ENCODE data around the gene FYB1. TPM values are rescaled to one million over a fixed set of nuclear protein-coding genes. Genes with fewer than 3 reads are reported as not detected.
A peak's percentile ranks its signal among the peaks of the same experiment; 100 is the strongest.

Gene FYB1
- total and polyA plus RNA-seq, 2 experiments from 2014 or later: not detected

GRCh38 chr5:39254671-39255070 lies 35.3 kb upstream of the FYB1 start:
- ATAC-seq (no peak), DNase-seq (ENCODE audit: low spot score) (no peak)
- Histone ChIP-seq H3F3A (replicated peaks; ENCODE audit: low read depth) (no peaks in the 10 kb centered on the region), H3K27ac (ENCODE audit: low read depth) (no peak overlapping the region), H3K27me3 (ENCODE audit: insufficient read depth) (no peaks in the 10 kb centered on the region), H3K4me2 (no peak overlapping the region), H2AFZ (no peak overlapping the region), H3K79me2 (replicated peaks; ENCODE audit: insufficient read depth) (no peaks in the 10 kb centered on the region), H4K20me1 (replicated peaks; ENCODE audit: insufficient read depth) (no peaks in the 10 kb centered on the region), H3K36me3 (ENCODE audit: insufficient read depth) (no peaks in the 10 kb centered on the region), H3K4me1 (ENCODE audit: insufficient read depth) (no peaks in the 10 kb centered on the region), H3K9me2 (ENCODE audit: insufficient read depth) (no peaks in the 10 kb centered on the region), H3K4me3 (no peak overlapping the region)
- TF ChIP-seq CREB1 (CRISPR knock-in tag; IDR thresholded peaks at IDR 0.05; ENCODE audit: low read depth): no peak
- no peak for TF ChIP-seq EZH2phosphoT487 (IDR thresholded peaks at IDR 0.05; ENCODE audit: unreplicated experiment)
- TF ChIP-seq, protein P1, sequence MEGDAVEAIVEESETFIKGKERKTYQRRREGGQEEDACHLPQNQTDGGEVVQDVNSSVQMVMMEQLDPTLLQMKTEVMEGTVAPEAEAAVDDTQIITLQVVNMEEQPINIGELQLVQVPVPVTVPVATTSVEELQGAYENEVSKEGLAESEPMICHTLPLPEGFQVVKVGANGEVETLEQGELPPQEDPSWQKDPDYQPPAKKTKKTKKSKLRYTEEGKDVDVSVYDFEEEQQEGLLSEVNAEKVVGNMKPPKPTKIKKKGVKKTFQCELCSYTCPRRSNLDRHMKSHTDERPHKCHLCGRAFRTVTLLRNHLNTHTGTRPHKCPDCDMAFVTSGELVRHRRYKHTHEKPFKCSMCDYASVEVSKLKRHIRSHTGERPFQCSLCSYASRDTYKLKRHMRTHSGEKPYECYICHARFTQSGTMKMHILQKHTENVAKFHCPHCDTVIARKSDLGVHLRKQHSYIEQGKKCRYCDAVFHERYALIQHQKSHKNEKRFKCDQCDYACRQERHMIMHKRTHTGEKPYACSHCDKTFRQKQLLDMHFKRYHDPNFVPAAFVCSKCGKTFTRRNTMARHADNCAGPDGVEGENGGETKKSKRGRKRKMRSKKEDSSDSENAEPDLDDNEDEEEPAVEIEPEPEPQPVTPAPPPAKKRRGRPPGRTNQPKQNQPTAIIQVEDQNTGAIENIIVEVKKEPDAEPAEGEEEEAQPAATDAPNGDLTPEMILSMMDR (conservative IDR thresholded peaks at IDR 0.05; ENCODE audit: low read depth in 2 of 2): no peak
- TF ChIP-seq ZNF331 (CRISPR knock-in tag; IDR thresholded peaks at IDR 0.05; ENCODE audit: low read depth): no peak
- no peak for TF ChIP-seq ZNF114 (CRISPR knock-in tag; IDR thresholded peaks at IDR 0.05)
- TF ChIP-seq JUNB (IDR thresholded peaks at IDR 0.05; ENCODE audit: unreplicated experiment): no peak
- Mint-ChIP-seq H3K4me1 (no peaks in the 10 kb centered on the region), H3K4me3 (no peak overlapping the region), H3K27ac (peak overlapping the region; percentile 9; the same call in 1 of the 2 replicates), H3K36me3 (ENCODE audit: low read depth) (no peaks in the 10 kb centered on the region), H3K9me3 (no peaks in the 10 kb centered on the region), H3K27me3 (ENCODE audit: insufficient read depth, low read depth, poor library complexity) (no peaks in the 10 kb centered on the region)

- H3K27ac Mint-ChIP-seq: no peak overlapping the region
- no peak overlapping the region for H3K4me2 ChIP-seq
- ATAC-seq: no peak
Observed at GRCh38 chr5:39253196-39253595, 33.8 kb upstream of the FYB1 start.

More at GRCh38 chr5:39253196-39253595, 33.8 kb upstream of the FYB1 start:
- Mint-ChIP-seq H3K27me3 (ENCODE audit: insufficient read depth, low read depth, poor library complexity) (no peaks in the 10 kb centered on the region), H3K4me1 (no peaks in the 10 kb centered on the region), H3K4me3 (no peak overlapping the region), H3K9me3 (no peaks in the 10 kb centered on the region), H3K36me3 (ENCODE audit: low read depth) (no peaks in the 10 kb centered on the region)
- no peak overlapping the region for H3K27ac ChIP-seq (ENCODE audit: low read depth)
- no peaks in the 10 kb centered on the region for H3K4me1 ChIP-seq (ENCODE audit: insufficient read depth)
- no peak for DNase-seq (ENCODE audit: low spot score)
- H3K9me2 ChIP-seq (ENCODE audit: insufficient read depth): no peaks in the 10 kb centered on the region
- H3F3A ChIP-seq (replicated peaks; ENCODE audit: low read depth): no peaks in the 10 kb centered on the region
- no peaks in the 10 kb centered on the region for H3K27me3 ChIP-seq (ENCODE audit: insufficient read depth)
- H2AFZ ChIP-seq: no peak overlapping the region
- no peak for TF ChIP-seq REST (IDR thresholded peaks at IDR 0.05; ENCODE audit: unreplicated experiment)
- no peak for TF ChIP-seq CREB1 (CRISPR knock-in tag; IDR thresholded peaks at IDR 0.05; ENCODE audit: low read depth)
- TF ChIP-seq EZH2phosphoT487 (IDR thresholded peaks at IDR 0.05; ENCODE audit: unreplicated experiment): no peak
- TF ChIP-seq, protein P1 (conservative IDR thresholded peaks at IDR 0.05; ENCODE audit: low read depth in 2 of 2): no peak
- no peak for TF ChIP-seq NANOG (IDR thresholded peaks at IDR 0.05; ENCODE audit: borderline replicate concordance)
- no peak for TF ChIP-seq ETS1 (IDR thresholded peaks at IDR 0.05)
- TF ChIP-seq ZNF331 (CRISPR knock-in tag; IDR thresholded peaks at IDR 0.05; ENCODE audit: low read depth): no peak
- TF ChIP-seq EZH2 (IDR thresholded peaks at IDR 0.05; ENCODE audit: low read depth, unreplicated experiment): no peak
- no peak for TF ChIP-seq POLR2AphosphoS5 (IDR thresholded peaks at IDR 0.05; ENCODE audit: low read depth)
- TF ChIP-seq STAT1 (IDR thresholded peaks at IDR 0.05; ENCODE audit: unreplicated experiment): no peak
- H3K36me3 ChIP-seq (ENCODE audit: insufficient read depth): no peaks in the 10 kb centered on the region
- no peak overlapping the region for H3K4me3 ChIP-seq
- H4K20me1 ChIP-seq (replicated peaks; ENCODE audit: insufficient read depth): no peaks in the 10 kb centered on the region
- no peaks in the 10 kb centered on the region for H3K79me2 ChIP-seq (replicated peaks; ENCODE audit: insufficient read depth)

Data from GM23338 (cell line).